Prostate gland (tissue), 2 donors: Measurements from ENCODE around the gene SH2D7.

ENCODE experiments used
- CTCF ChIP-seq, 4 experiments: fragments of 200-600 bp in 2 of 4; fragments of 450-650 bp in 2 of 4; sonication (generic) in 2 of 4; IDR thresholded peaks; 1 replicate in 3 of 4; 2 replicates in 1 of 4; pipeline ENCODE4 v1.5.1; 2016 to 2019; ENCODE audit warnings: antibody characterized with exemption in 4 of 4, mild to moderate bottlenecking in 2 of 4, moderate library complexity in 2 of 4
- POLR2A ChIP-seq: fragments of 450-650 bp; IDR thresholded peaks from one replicate; pipeline ENCODE4 v1.6.1; 2016; ENCODE audit warnings: antibody characterized with exemption, mild to moderate bottlenecking

GRCh38 chr15:78052545-78052944, 39.8 kb upstream of the SH2D7 start:
- TF ChIP-seq CTCF (IDR thresholded peaks at IDR 0.05) (no peak), POLR2A (no peak)
